BE2C (cell line): ENCODE results near the gene KATNA1.
A peak's percentile ranks its signal among the peaks of the same experiment; 100 is the strongest.

ENCODE experiments used
- DNase-seq: peaks from one replicate; pipeline ENCODE4 v3.0.0-alpha.2; 2020
- H3K27me3 ChIP-seq: fragments of 250-450 bp; sonication (Bioruptor Pico); 2 replicates; pipeline ENCODE4 v1.5.1; 2020; ENCODE audit warnings: mild to moderate bottlenecking
- H3K36me3 ChIP-seq: fragments of 250-450 bp; sonication (Bioruptor Pico); 2 replicates; pipeline ENCODE4 v1.5.1; 2020; ENCODE audit warnings: mild to moderate bottlenecking
- H3K4me1 ChIP-seq: fragments of 250-450 bp; sonication (Bioruptor Pico); 2 replicates; pipeline ENCODE4 v1.5.1; 2020
- H3K4me3 ChIP-seq: 2 replicates; pipeline ENCODE4 v1.5.1; 2011; ENCODE audit warnings: low read depth, low read length
- H3K9me3 ChIP-seq: fragments of 250-450 bp; sonication (Bioruptor Pico); 2 replicates; pipeline ENCODE4 v1.5.1; 2020
- CTCF ChIP-seq: IDR thresholded peaks from 2 replicates; pipeline ENCODE4 v1.5.1; 2012; ENCODE audit warnings: mild to moderate bottlenecking, low read depth, low read length

The KATNA1 gene

GRCh38 chr6:149651056-149651455, 2.5 kb upstream of the KATNA1 start:
- H3K27me3 ChIP-seq: no peaks in the 10 kb centered on the region
- DNase-seq: no peak

GRCh38 chr6:149646599-149646998, 1.9 kb downstream of the KATNA1 start:
- no peaks in the 10 kb centered on the region; the same call in 1 of the 2 replicates for H3K9me3 ChIP-seq
- H3K36me3 ChIP-seq: no peaks in the 10 kb centered on the region
- no peak for DNase-seq
- peak overlapping the region; percentile 73 for H3K4me3 ChIP-seq
- no peak for TF ChIP-seq CTCF
- H3K27me3 ChIP-seq: no peaks in the 10 kb centered on the region
- H3K4me1 ChIP-seq: no peaks in the 10 kb centered on the region

More at GRCh38 chr6:149651056-149651455, 2.5 kb upstream of the KATNA1 start:
- H3K4me3 ChIP-seq: no peak overlapping the region
- H3K9me3 ChIP-seq: no peaks in the 10 kb centered on the region
- TF ChIP-seq CTCF: no peak
- H3K4me1 ChIP-seq: no peaks in the 10 kb centered on the region; the same call in 1 of the 2 replicates
- no peaks in the 10 kb centered on the region for H3K36me3 ChIP-seq

GRCh38 chr6:149642829-149643580, 5.5 kb downstream of the KATNA1 start:
- H3K4me1 ChIP-seq: no peaks in the 10 kb centered on the region
- H3K4me3 ChIP-seq: no peak overlapping the region
- TF ChIP-seq CTCF: no peak
- H3K9me3 ChIP-seq: no peaks in the 10 kb centered on the region; the same call in 1 of the 2 replicates
- no peaks in the 10 kb centered on the region for H3K27me3 ChIP-seq
- H3K36me3 ChIP-seq: no peaks in the 10 kb centered on the region
- DNase-seq: no peak

- no peak for TF ChIP-seq CTCF
- Histone ChIP-seq H3K27me3 (no peaks in the 10 kb centered on the region), H3K4me3 (no peak overlapping the region), H3K4me1 (no peaks in the 10 kb centered on the region), H3K9me3 (no peaks in the 10 kb centered on the region), H3K36me3 (no peaks in the 10 kb centered on the region)
- no peak for DNase-seq
Observed at GRCh38 chr6:149636124-149636523, 12.4 kb downstream of the KATNA1 start.

GRCh38 chr6:149634315-149634714, 14.2 kb downstream of the KATNA1 start:
- no peak for DNase-seq
- Histone ChIP-seq H3K4me3 (no peak overlapping the region), H3K4me1 (no peaks in the 10 kb centered on the region), H3K27me3 (no peaks in the 10 kb centered on the region), H3K36me3 (peaks cover 2% of the 10 kb centered on the region), H3K9me3 (no peaks in the 10 kb centered on the region)
- TF ChIP-seq CTCF: no peak

- Histone ChIP-seq H3K9me3 (no peaks in the 10 kb centered on the region), H3K36me3 (peaks cover 2% of the 10 kb centered on the region), H3K4me1 (no peaks in the 10 kb centered on the region), H3K4me3 (no peak overlapping the region), H3K27me3 (no peaks in the 10 kb centered on the region)
- TF ChIP-seq CTCF: no peak
- DNase-seq: no peak
Observed at GRCh38 chr6:149628875-149629510, 19.5 kb downstream of the KATNA1 start.
